HCT116 (cell line): ENCODE results near the gene GEMIN4.

ENCODE experiments used
- CBX3 ChIP-seq: IDR thresholded peaks from 2 replicates; pipeline ENCODE4 v1.6.1; 2012; ENCODE audit warnings: low read depth
- CTCF ChIP-seq, 3 experiments: fragments of 200-600 bp in 1 of 3; sonication (generic) in 1 of 3; IDR thresholded peaks in 2 of 3; conservative IDR thresholded peaks in 1 of 3; 2 replicates each; pipeline ENCODE4 v1.5.1; 2012 to 2017; ENCODE audit warnings: low read depth in 2 of 3, low read length in 2 of 3, antibody characterized with exemption in 1 of 3, borderline replicate concordance in 1 of 3, control low read depth in 1 of 3, mild to moderate bottlenecking in 1 of 3, mixed read lengths in 1 of 3, mixed run types in 1 of 3, moderate library complexity in 1 of 3; ENCODE audit not compliant: insufficient read depth in 1 of 3
- EGR1 ChIP-seq: IDR thresholded peaks from 2 replicates; pipeline ENCODE4 v1.6.1; 2012; ENCODE audit warnings: low read depth
- EZH2 ChIP-seq: fragments of 200-600 bp; sonication (generic); IDR thresholded peaks from 2 replicates; pipeline ENCODE4 v1.6.1; 2017; ENCODE audit warnings: antibody characterized with exemption, mixed run types
- MAX ChIP-seq: IDR thresholded peaks from 2 replicates; pipeline ENCODE4 v1.6.1; 2012
- POLR2A ChIP-seq: IDR thresholded peaks from 2 replicates; pipeline ENCODE4 v1.7.0; 2011; ENCODE audit warnings: borderline replicate concordance; ENCODE audit not compliant: insufficient read depth, insufficient read length; ENCODE audit errors: extremely low read depth
- POLR2AphosphoS5 ChIP-seq: IDR thresholded peaks from 2 replicates; pipeline ENCODE4 v1.6.1; 2011; ENCODE audit warnings: mild to moderate bottlenecking, low read depth, low read length, moderate library complexity
- REST ChIP-seq: IDR thresholded peaks from 2 replicates; pipeline ENCODE4 v1.6.1; 2012; ENCODE audit warnings: low read depth
- TCF7L2 ChIP-seq: IDR thresholded peaks from 2 replicates; pipeline ENCODE4 v1.7.0; 2011; ENCODE audit warnings: borderline replicate concordance, inconsistent platforms; ENCODE audit not compliant: insufficient read depth, insufficient read length; ENCODE audit errors: extremely low read depth
- YY1 ChIP-seq: IDR thresholded peaks from 2 replicates; pipeline ENCODE4 v1.6.1; 2011; ENCODE audit warnings: low read length, low read depth, moderate library complexity, mild to moderate bottlenecking; ENCODE audit not compliant: insufficient replicate concordance; ENCODE audit errors: extremely low read depth

GRCh38 chr17:784143-784542, 32.1 kb upstream of the GEMIN4 start:
- no peak for TF ChIP-seq CTCF (IDR thresholded peaks at IDR 0.05 in 2 of 3, conservative IDR thresholded peaks at IDR 0.05 in 1 of 3; ENCODE audit: borderline replicate concordance in 1 of 3, insufficient read depth in 1 of 3, low read depth in 2 of 3, low read length in 2 of 3)
- TF ChIP-seq POLR2A = no peak
- TF ChIP-seq EGR1 = no peak
- no peak for TF ChIP-seq EZH2
- TF ChIP-seq POLR2AphosphoS5 = no peak
- no peak for TF ChIP-seq REST
- TF ChIP-seq CBX3 = no peak
- TF ChIP-seq MAX = no peak
- no peak for TF ChIP-seq TCF7L2
- TF ChIP-seq YY1 = no peak
